Neural cell (in vitro differentiated cells): Measurements from ENCODE around the gene RPS6KC1. TPM values are rescaled to one million over a fixed set of nuclear protein-coding genes. Genes with fewer than 3 reads are reported as not detected.

ENCODE experiments used
- H2AFZ ChIP-seq: fragments of 200-600, 300-800 bp; sonication (generic), shearing (Covaris generic); 2 replicates; pipeline ENCODE4 v1.6.0; 2014; ENCODE audit warnings: low read depth, mild to moderate bottlenecking, antibody characterized with exemption, low read length, moderate library complexity
- H3F3A ChIP-seq: fragments of 200-600 bp; shearing (Covaris generic); 2 replicates; pipeline ENCODE4 v1.6.1; 2016; ENCODE audit warnings: mild to moderate bottlenecking, moderate library complexity, mixed read lengths, antibody characterized with exemption, low read length; ENCODE audit not compliant: insufficient read depth, poor library complexity, severe bottlenecking
- H3K27ac ChIP-seq: fragments of 200-600, 300-800 bp; sonication (generic), shearing (Covaris generic); 2 replicates; pipeline ENCODE4 v1.5.1; 2014; ENCODE audit warnings: mild to moderate bottlenecking, low read length, moderate library complexity
- H3K27me3 ChIP-seq: fragments of 300-800, 200-600 bp; sonication (generic), shearing (Covaris generic); 2 replicates; pipeline ENCODE4 v1.6.0; 2014; ENCODE audit warnings: mild to moderate bottlenecking, low read depth, low read length, moderate library complexity; ENCODE audit not compliant: insufficient read depth
- H3K36me3 ChIP-seq: fragments of 300-800, 200-600 bp; sonication (generic), shearing (Covaris generic); 2 replicates; pipeline ENCODE4 v1.5.1; 2014; ENCODE audit warnings: mild to moderate bottlenecking, antibody characterized with exemption, low read length, moderate library complexity; ENCODE audit not compliant: insufficient read depth
- H3K4me2 ChIP-seq: fragments of 300-800, 200-600 bp; sonication (generic), shearing (Covaris generic); 2 replicates; pipeline ENCODE4 v1.6.0; 2014; ENCODE audit warnings: mild to moderate bottlenecking, low read length
- H3K4me3 ChIP-seq: fragments of 300-800, 200-600 bp; sonication (generic), shearing (Covaris generic); 2 replicates; pipeline ENCODE4 v1.5.1; 2014; ENCODE audit warnings: mild to moderate bottlenecking, low read length, moderate library complexity
- H3K79me2 ChIP-seq: fragments of 200-600 bp; shearing (Covaris generic); replicated peaks from 2 replicates; pipeline ENCODE4 v1.6.0; 2014; ENCODE audit warnings: mild to moderate bottlenecking, low read length, moderate library complexity; ENCODE audit not compliant: insufficient read depth
- H3K9ac ChIP-seq: fragments of 300-800, 200-600 bp; sonication (generic), shearing (Covaris generic); 2 replicates; pipeline ENCODE4 v1.6.1; 2016; ENCODE audit warnings: mild to moderate bottlenecking, low read length, mixed read lengths
- H3K9me2 ChIP-seq: fragments of 200-600 bp; shearing (Covaris generic); 2 replicates; pipeline ENCODE4 v1.6.1; 2016; ENCODE audit warnings: mild to moderate bottlenecking, low read length, mixed read lengths; ENCODE audit not compliant: insufficient read depth
- H3K9me3 ChIP-seq: fragments of 200-600, 300-800 bp; sonication (generic), shearing (Covaris generic); 2 replicates; pipeline ENCODE4 v1.6.1; 2016; ENCODE audit warnings: mild to moderate bottlenecking, mixed run types, low read length, moderate library complexity, mixed read lengths
- H4K20me1 ChIP-seq: fragments of 200-600 bp; shearing (Covaris generic); 2 replicates; pipeline ENCODE4 v1.6.1; 2016; ENCODE audit warnings: mild to moderate bottlenecking, mixed run types; ENCODE audit not compliant: insufficient read depth
- CTCF ChIP-seq: fragments of 450-650 bp; IDR thresholded peaks from 2 replicates; pipeline ENCODE4 v1.5.1; 2014; ENCODE audit warnings: antibody characterized with exemption, mild to moderate bottlenecking, moderate library complexity; ENCODE audit not compliant: poor library complexity, severe bottlenecking
- EP300 ChIP-seq: fragments of 450-650 bp; conservative IDR thresholded peaks from 2 replicates; pipeline ENCODE4 v1.6.1; 2014; ENCODE audit warnings: antibody characterized with exemption, mild to moderate bottlenecking, moderate library complexity; ENCODE audit not compliant: poor library complexity, severe bottlenecking
- EZH2 ChIP-seq: fragments of 200-600, 300-800 bp; shearing (Covaris generic), sonication (generic); IDR thresholded peaks from 2 replicates; pipeline ENCODE4 v1.6.1; 2014; ENCODE audit warnings: antibody characterized with exemption, low read length, borderline replicate concordance, mild to moderate bottlenecking; ENCODE audit not compliant: insufficient read depth, poor library complexity, severe bottlenecking
- MXI1 ChIP-seq: fragments of 450-650 bp; conservative IDR thresholded peaks from 2 replicates; pipeline ENCODE4 v1.6.1; 2014; ENCODE audit warnings: antibody characterized with exemption, mild to moderate bottlenecking; ENCODE audit not compliant: poor library complexity, severe bottlenecking
- POLR2AphosphoS5 ChIP-seq: IDR thresholded peaks from 2 replicates; pipeline ENCODE4 v1.6.1; 2012
- RAD21 ChIP-seq: fragments of 450-650 bp; conservative IDR thresholded peaks from 2 replicates; pipeline ENCODE4 v1.6.1; 2014; ENCODE audit warnings: antibody characterized with exemption, mild to moderate bottlenecking, moderate library complexity
- REST ChIP-seq: IDR thresholded peaks from 2 replicates; pipeline ENCODE4 v1.6.1; 2012; ENCODE audit warnings: borderline replicate concordance
- SMC3 ChIP-seq: fragments of 450-650 bp; conservative IDR thresholded peaks from 2 replicates; pipeline ENCODE4 v1.6.1; 2014; ENCODE audit warnings: antibody characterized with exemption, mild to moderate bottlenecking, moderate library complexity; ENCODE audit not compliant: poor library complexity
- TAF1 ChIP-seq: IDR thresholded peaks from 2 replicates; pipeline ENCODE4 v1.6.1; 2012; ENCODE audit warnings: low read depth
- polyA plus RNA-seq: library from polyadenylated mRNA; depleted of rRNA; stranded (reverse); fragments of >200 nt; gene quantifications from 2 replicates; pipeline ENCODE4 v1.2.3, GENCODE V29; 2014

The RPS6KC1 gene
- polyA plus RNA-seq, 1 donor from 2014 or later, result 28.1 TPM

- H4K20me1 ChIP-seq, result no peaks in the 10 kb centered on the region
- H3F3A ChIP-seq, result no peaks in the 10 kb centered on the region
- H3K27me3 ChIP-seq, result no peaks in the 10 kb centered on the region
- H3K9me3 ChIP-seq, result no peaks in the 10 kb centered on the region
- H3K79me2 ChIP-seq, result no peaks in the 10 kb centered on the region
- H2AFZ ChIP-seq, result no peak overlapping the region
- TF ChIP-seq MXI1 (no peak), REST (no peak), RAD21 (no peak), CTCF (no peak), EP300 (no peak), EZH2 (no peak), POLR2AphosphoS5 (no peak), SMC3 (no peak), TAF1 (no peak)
- no peak overlapping the region for H3K4me2 ChIP-seq
- H3K27ac ChIP-seq, result no peak overlapping the region
- H3K9me2 ChIP-seq, result no peaks in the 10 kb centered on the region
- H3K36me3 ChIP-seq, result no peaks in the 10 kb centered on the region
- no peak overlapping the region for H3K4me3 ChIP-seq
- H3K9ac ChIP-seq, result no peak overlapping the region
These were observed 72.0 kb downstream of the RPS6KC1 start for GRCh38 chr1:213123087-213123486.

GRCh38 chr1:213123536-213123935 is 72.5 kb downstream of the RPS6KC1 start:
- no peak overlapping the region for H3K4me2 ChIP-seq
- H3K9ac ChIP-seq, result no peak overlapping the region
- H3K9me2 ChIP-seq, result no peaks in the 10 kb centered on the region
- no peaks in the 10 kb centered on the region for H3K36me3 ChIP-seq
- H3K4me3 ChIP-seq, result no peak overlapping the region
- no peaks in the 10 kb centered on the region for H3F3A ChIP-seq
- no peak overlapping the region for H2AFZ ChIP-seq
- H3K9me3 ChIP-seq, result no peaks in the 10 kb centered on the region
- H3K27ac ChIP-seq, result no peak overlapping the region
- H3K79me2 ChIP-seq, result no peaks in the 10 kb centered on the region
- no peaks in the 10 kb centered on the region for H4K20me1 ChIP-seq
- no peaks in the 10 kb centered on the region for H3K27me3 ChIP-seq
- TF ChIP-seq POLR2AphosphoS5, result no peak
- no peak for TF ChIP-seq EP300
- TF ChIP-seq REST, result no peak
- TF ChIP-seq CTCF, result no peak
- no peak for TF ChIP-seq SMC3
- no peak for TF ChIP-seq MXI1
- TF ChIP-seq EZH2, result no peak
- no peak for TF ChIP-seq TAF1
- TF ChIP-seq RAD21, result no peak
